GM19452 (cell line): ENCODE results near the gene RNU1-4.
"Not testable (repeated sequence)": the region's sequence is repeated elsewhere in the genome, so short reads cannot be mapped to it uniquely, and the experiment has no call there.

ENCODE experiments used
- ATAC-seq: cut with Tn5 transposase; IDR thresholded peaks from one replicate; pipeline ENCODE4 v1.9.1; 2021; ENCODE audit not compliant: unreplicated experiment

The RNU1-4 gene

GRCh38 chr1:16740047-16740964 lies at the start of gene RNU1-4:
Gene RNU1-4 (plus strand): TSS chr1:16740516.
- peak; percentile 97 for ATAC-seq

GRCh38 chr1:16690971-16691682 lies 49.2 kb upstream of the RNU1-4 start:
- not testable (repeated sequence) for ATAC-seq

- ATAC-seq, result not testable (repeated sequence)
Observed at GRCh38 chr1:16692283-16692682, 48.0 kb upstream of the RNU1-4 start.

- ATAC-seq, result not testable (repeated sequence)
Observed at GRCh38 chr1:16692717-16693448, 47.4 kb upstream of the RNU1-4 start.

GRCh38 chr1:16693449-16694307 lies 46.6 kb upstream of the RNU1-4 start:
- ATAC-seq, result not testable (repeated sequence)

- ATAC-seq, result not testable (repeated sequence)
Observed at GRCh38 chr1:16694308-16694702, 46.0 kb upstream of the RNU1-4 start.

GRCh38 chr1:16696507-16697150 lies 43.7 kb upstream of the RNU1-4 start:
- not testable (repeated sequence) for ATAC-seq

- ATAC-seq, result not testable (repeated sequence)
Observed at GRCh38 chr1:16697152-16697551, 43.2 kb upstream of the RNU1-4 start.

- ATAC-seq, result not testable (repeated sequence)
Observed at GRCh38 chr1:16699440-16699839, 40.9 kb upstream of the RNU1-4 start.

- not testable (repeated sequence) for ATAC-seq
Observed at GRCh38 chr1:16700138-16700895, 40.0 kb upstream of the RNU1-4 start.

GRCh38 chr1:16701189-16701588 lies 39.1 kb upstream of the RNU1-4 start:
- ATAC-seq, result not testable (repeated sequence)

- not testable (repeated sequence) for ATAC-seq
Observed at GRCh38 chr1:16702280-16702679, 38.0 kb upstream of the RNU1-4 start.

GRCh38 chr1:16703141-16703540 lies 37.2 kb upstream of the RNU1-4 start:
- ATAC-seq, result not testable (repeated sequence)

GRCh38 chr1:16703602-16704001 lies 36.7 kb upstream of the RNU1-4 start:
- ATAC-seq, result not testable (repeated sequence)

GRCh38 chr1:16704076-16704475 lies 36.2 kb upstream of the RNU1-4 start:
- ATAC-seq, result not testable (repeated sequence)

- not testable (repeated sequence) for ATAC-seq
Observed at GRCh38 chr1:16704502-16705100, 35.7 kb upstream of the RNU1-4 start.

- not testable (repeated sequence) for ATAC-seq
Observed at GRCh38 chr1:16706302-16706701, 34.0 kb upstream of the RNU1-4 start.
